Ectodermal cell (in vitro differentiated cells): Measurements from ENCODE around the gene FCAMR.

Source experiments
- H3K27ac ChIP-seq: 2 replicates; pipeline ENCODE4 v1.7.0; 2013; ENCODE audit warnings: mild to moderate bottlenecking, low read depth, low read length; ENCODE audit not compliant: insufficient read depth, poor library complexity, severe bottlenecking
- H3K27me3 ChIP-seq: 2 replicates; pipeline ENCODE4 v1.7.0; 2013; ENCODE audit warnings: mild to moderate bottlenecking, low read length; ENCODE audit not compliant: insufficient read depth, control insufficient read depth, poor library complexity, severe bottlenecking
- H3K36me3 ChIP-seq: one replicate; pipeline ENCODE4 v1.7.0; 2013; ENCODE audit warnings: low read length; ENCODE audit not compliant: control insufficient read depth, insufficient read depth
- H3K4me1 ChIP-seq: one replicate; pipeline ENCODE4 v1.7.0; 2013; ENCODE audit warnings: low read length; ENCODE audit not compliant: control insufficient read depth, insufficient read depth
- H3K4me3 ChIP-seq: 2 replicates; pipeline ENCODE4 v1.7.0; 2013; ENCODE audit warnings: low read depth, low read length, control low read depth; ENCODE audit not compliant: insufficient read depth
- H3K9me3 ChIP-seq: 2 replicates; pipeline ENCODE4 v1.7.0; 2013; ENCODE audit warnings: mild to moderate bottlenecking, low read length, moderate library complexity; ENCODE audit not compliant: control insufficient read depth
- WGBS, 2 experiments: methylation state at CpG; one replicate each; pipeline ENCODE4 v1.1.7; 2013; ENCODE audit warnings: missing lambda C conversion rate in 2 of 2; 5-methylcytosine and 5-hydroxymethylcytosine counted together

Gene FCAMR

GRCh38 chr1:206923009-206923960, 47.0 kb downstream of the FCAMR start:
- Histone ChIP-seq H3K27ac (no peak overlapping the region), H3K4me1 (no peaks in the 10 kb centered on the region), H3K27me3 (no peaks in the 10 kb centered on the region), H3K4me3 (no peak overlapping the region), H3K36me3 (no peaks in the 10 kb centered on the region), H3K9me3 (no peaks in the 10 kb centered on the region)
- WGBS, 2 experiments = 89 to 90% methylated on average over 11 to 12 of the region's 12 CpGs

GRCh38 chr1:206922524-206922923, 47.7 kb downstream of the FCAMR start:
- H3K27me3 ChIP-seq = no peaks in the 10 kb centered on the region
- no peaks in the 10 kb centered on the region for H3K36me3 ChIP-seq
- H3K4me1 ChIP-seq = no peaks in the 10 kb centered on the region
- no peak overlapping the region for H3K4me3 ChIP-seq
- no peak overlapping the region for H3K27ac ChIP-seq
- 90 to 92% methylated on average over 1 of the region's 1 CpG for WGBS, 2 experiments
- no peaks in the 10 kb centered on the region for H3K9me3 ChIP-seq

- H3K27ac ChIP-seq = no peak within 1 kb of the TSS
- no peak within 1 kb of the TSS for H3K4me3 ChIP-seq
- H3K36me3 ChIP-seq = no peaks in the 10 kb centered on the region
- 89% methylated on average over 7 of the region's 7 CpGs for whole genome bisulfite sequencing, 2 experiments
- no peaks in the 10 kb centered on the region for H3K27me3 ChIP-seq
- no peaks in the 10 kb centered on the region for H3K4me1 ChIP-seq
- no peaks in the 10 kb centered on the region for H3K9me3 ChIP-seq
These were observed 48.4 kb downstream of the FCAMR start, which contains the start of gene FCMR for GRCh38 chr1:206921772-206922265. FCMR (minus strand) TSS chr1:206921941; CDS start chr1:206921854, 87 bp downstream.

- H3K27me3 ChIP-seq = peaks cover 6% of the 10 kb centered on the region
- WGBS, 2 experiments = 80 to 84% methylated on average over 3 of the region's 3 CpGs
- H3K9me3 ChIP-seq = no peaks in the 10 kb centered on the region
- no peaks in the 10 kb centered on the region for H3K36me3 ChIP-seq
- no peak overlapping the region for H3K27ac ChIP-seq
- no peak overlapping the region for H3K4me3 ChIP-seq
- H3K4me1 ChIP-seq = no peaks in the 10 kb centered on the region
These were observed 52.2 kb downstream of the FCAMR start for GRCh38 chr1:206918076-206918475.

- Histone ChIP-seq H3K36me3 (no peaks in the 10 kb centered on the region), H3K27me3 (peaks cover 16% of the 10 kb centered on the region), H3K9me3 (no peaks in the 10 kb centered on the region), H3K4me1 (no peaks in the 10 kb centered on the region), H3K27ac (no peak overlapping the region), H3K4me3 (no peak overlapping the region)
- 88 to 89% methylated on average over 8 of the region's 8 CpGs for WGBS, 2 experiments
These were observed 54.1 kb downstream of the FCAMR start for GRCh38 chr1:206916000-206916709.

- Histone ChIP-seq H3K27ac (no peak overlapping the region), H3K27me3 (peaks cover 25% of the 10 kb centered on the region), H3K36me3 (no peaks in the 10 kb centered on the region), H3K4me1 (no peaks in the 10 kb centered on the region), H3K9me3 (no peaks in the 10 kb centered on the region), H3K4me3 (no peak overlapping the region)
- 90 to 92% methylated on average over 15 of the region's 15 CpGs for WGBS, 2 experiments
These were observed 55.1 kb downstream of the FCAMR start for GRCh38 chr1:206915030-206915735.

GRCh38 chr1:206913766-206914537, 56.3 kb downstream of the FCAMR start:
- WGBS, 2 experiments = 88 to 89% methylated on average over 12 of the region's 12 CpGs

GRCh38 chr1:206912445-206913095, 57.7 kb downstream of the FCAMR start:
- Histone ChIP-seq H3K4me1 (no peaks in the 10 kb centered on the region), H3K27ac (no peak overlapping the region), H3K9me3 (no peaks in the 10 kb centered on the region), H3K4me3 (no peak overlapping the region), H3K27me3 (peaks cover 52% of the 10 kb centered on the region), H3K36me3 (no peaks in the 10 kb centered on the region)
- 34 to 36% methylated on average over 7 of the region's 7 CpGs for WGBS, 2 experiments

More at GRCh38 chr1:206913766-206914537, 56.3 kb downstream of the FCAMR start:
- Histone ChIP-seq H3K36me3 (no peaks in the 10 kb centered on the region), H3K27ac (no peak overlapping the region), H3K4me3 (no peak overlapping the region), H3K9me3 (no peaks in the 10 kb centered on the region), H3K4me1 (no peaks in the 10 kb centered on the region), H3K27me3 (peaks cover 38% of the 10 kb centered on the region)

- Histone ChIP-seq H3K27me3 (peaks cover 56% of the 10 kb centered on the region), H3K36me3 (no peaks in the 10 kb centered on the region), H3K9me3 (no peaks in the 10 kb centered on the region), H3K4me3 (no peak overlapping the region), H3K27ac (no peak overlapping the region), H3K4me1 (no peaks in the 10 kb centered on the region)
- no CpG with 5 or more reads among the region's 1 CpG for WGBS, 2 experiments
These were observed 59.1 kb downstream of the FCAMR start for GRCh38 chr1:206911064-206911663.
